PC-3 (cell line): ENCODE data around the gene FXYD5. TPM values are rescaled to one million over a fixed set of nuclear protein-coding genes. Genes with fewer than 3 reads are reported as not detected.

ENCODE experiments used
- ATAC-seq: fragments of 200-7000 bp; cut with Tn5 transposase; 2 replicates; pipeline ENCODE4 v1.9.1; 2020; ENCODE audit warnings: mild to moderate bottlenecking, moderate library complexity
- BruUV-seq: library from RNA; stranded (reverse); fragments of 400-500 nt; replicated peaks from 2 replicates; lab custom pipeline; 2021; lab: Mats Ljungman, UMichigan
- CTCF ChIA-PET: fragments of 300-600 bp; sonication (Branson Sonifier 250); formaldehyde crosslinking; loops from one replicate; lab custom pipeline; 2022; ENCODE audit warnings: antibody characterized with exemption; lab: Charles Lee
- POLR2A ChIA-PET: fragments of 300-600 bp; sonication (Branson Sonifier 250); formaldehyde crosslinking; loops from one replicate; lab custom pipeline; 2022; ENCODE audit warnings: antibody characterized with exemption; ENCODE audit not compliant: unreplicated experiment; lab: Charles Lee
- DNase-seq: peaks from one replicate; pipeline ENCODE4 v3.0.0-alpha.2; 2015
- H2AFZ ChIP-seq: fragments of 300-600 bp; sonication (generic); 2 replicates; pipeline ENCODE4 v1.6.0; 2016; ENCODE audit warnings: antibody characterized with exemption, low read length
- H3F3A ChIP-seq: fragments of 300-600 bp; sonication (generic); one replicate; pipeline ENCODE4 v1.6.0; 2017; ENCODE audit warnings: antibody characterized with exemption, low read length, control low read depth, mild to moderate bottlenecking; ENCODE audit not compliant: unreplicated experiment
- H3K27ac ChIP-seq: fragments of 300-600 bp; sonication (generic); 2 replicates; pipeline ENCODE4 v1.5.1; 2016; ENCODE audit warnings: mild to moderate bottlenecking, low read length
- H3K27me3 ChIP-seq: fragments of 300-600 bp; sonication (generic); 2 replicates; pipeline ENCODE4 v1.6.1; 2016; ENCODE audit warnings: low read length, mixed read lengths
- H3K36me3 ChIP-seq: fragments of 300-600 bp; sonication (generic); 2 replicates; pipeline ENCODE4 v1.6.1; 2016; ENCODE audit warnings: low read depth, mixed run types, low read length, mixed read lengths
- H3K4me1 ChIP-seq: fragments of 300-600 bp; sonication (generic); 2 replicates; pipeline ENCODE4 v1.5.1; 2016; ENCODE audit warnings: low read length; ENCODE audit not compliant: insufficient read depth
- H3K4me2 ChIP-seq: fragments of 300-600 bp; sonication (generic); 2 replicates; pipeline ENCODE4 v1.6.0; 2016; ENCODE audit warnings: low read length
- H3K4me3 ChIP-seq: fragments of 300-600 bp; sonication (generic); 2 replicates; pipeline ENCODE4 v1.5.1; 2016; ENCODE audit warnings: mild to moderate bottlenecking, low read length, mixed read lengths
- H3K79me2 ChIP-seq: fragments of 300-600 bp; sonication (generic); 2 replicates; pipeline ENCODE4 v1.6.1; 2017; ENCODE audit warnings: low read length, mixed read lengths
- H3K9ac ChIP-seq: fragments of 300-600 bp; sonication (generic); 2 replicates; pipeline ENCODE4 v1.6.0; 2016; ENCODE audit warnings: mild to moderate bottlenecking, low read length
- H3K9me2 ChIP-seq: fragments of 300-600 bp; sonication (generic); replicated peaks from 2 replicates; pipeline ENCODE4 v1.6.1; 2016; ENCODE audit warnings: mixed run types, low read length, mixed read lengths
- H3K9me3 ChIP-seq: fragments of 300-600 bp; sonication (generic); 2 replicates; pipeline ENCODE4 v1.6.1; 2016; ENCODE audit warnings: low read length, mixed read lengths
- H4K20me1 ChIP-seq: fragments of 300-600 bp; sonication (generic); 2 replicates; pipeline ENCODE4 v1.6.1; 2016; ENCODE audit warnings: low read length, mixed read lengths
- CTCF ChIP-seq: fragments of 300-600 bp; sonication (generic); conservative IDR thresholded peaks from 2 replicates; pipeline ENCODE4 v1.5.1; 2017; ENCODE audit warnings: antibody characterized with exemption, low read depth, mild to moderate bottlenecking, low read length
- EZH2 ChIP-seq: fragments of 300-600 bp; sonication (generic); IDR thresholded peaks from one replicate; pipeline ENCODE4 v1.6.1; 2017; ENCODE audit warnings: antibody characterized with exemption, mild to moderate bottlenecking, low read length; ENCODE audit not compliant: unreplicated experiment
- EZH2phosphoT487 ChIP-seq: fragments of 300-600 bp; sonication (generic); IDR thresholded peaks from 2 replicates; pipeline ENCODE4 v1.6.1; 2018; ENCODE audit warnings: mild to moderate bottlenecking, antibody characterized with exemption, low read length, borderline replicate concordance
- intact Hi-C: fragments of 100-400 bp; cut with micrococcal nuclease; formaldehyde crosslinking; loops from 2 replicates; pipeline ENCODE4 v1.9.0; 2023
- total RNA-seq: library from RNA; depleted of rRNA; stranded (reverse); fragments of >200 nt; gene quantifications from 2 replicates; pipeline ENCODE4 v1.2.3, GENCODE V29; 2014

FXYD5 gene
- total RNA-seq, 1 experiment from 2014 or later, result 123 TPM

DNA sequence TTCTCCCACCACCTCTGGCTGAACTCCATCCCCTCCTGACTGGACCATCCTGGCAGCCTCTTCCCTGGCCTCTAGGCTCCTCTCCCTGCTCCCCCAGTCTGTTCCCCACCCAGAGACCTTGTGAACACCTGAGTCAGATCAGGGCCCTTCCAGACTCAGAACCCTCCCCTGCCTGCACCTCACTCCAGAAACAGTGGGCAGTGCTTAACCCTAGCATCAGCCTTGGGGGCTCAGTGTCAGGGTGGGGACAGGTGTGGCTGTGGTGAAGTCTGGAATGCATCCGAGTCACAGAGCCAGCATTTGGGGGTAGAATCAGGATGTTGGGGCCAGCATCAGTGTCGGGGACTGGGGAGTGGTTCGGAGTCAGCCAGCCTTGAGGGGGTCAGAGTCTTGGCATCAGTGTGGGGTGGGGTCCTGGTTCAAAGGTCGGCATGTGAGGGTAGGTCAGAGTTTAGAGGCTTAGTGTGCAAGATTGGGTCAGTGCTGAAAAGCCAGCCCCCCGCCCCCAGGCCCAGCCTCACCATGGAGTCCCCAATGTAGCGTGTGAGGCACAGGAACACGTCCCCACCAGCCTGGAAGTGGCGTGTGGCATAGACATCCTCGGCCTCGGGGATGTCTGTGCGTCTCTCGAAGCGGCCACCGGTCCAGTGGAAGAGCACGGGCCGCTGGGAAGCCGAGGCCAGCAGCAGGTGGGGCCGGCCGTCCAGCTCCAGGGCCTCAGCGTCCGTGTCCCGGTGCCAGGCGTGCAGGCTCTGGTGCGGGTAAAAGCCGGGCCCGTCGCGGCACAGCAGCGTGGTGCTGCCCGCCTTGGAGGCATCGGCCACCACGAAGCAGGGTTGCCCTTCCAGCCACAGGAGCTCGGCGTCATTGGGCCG lies 28.5 kb upstream of the FXYD5 start:
- intact Hi-C loops, result no loop called here
- Histone ChIP-seq H3K9me3 (no peaks in the 10 kb centered on the region), H3K9me2 (no peaks in the 10 kb centered on the region), H3K27ac (no peak overlapping the region), H3K4me3 (no peak overlapping the region), H3K79me2 (no peaks in the 10 kb centered on the region), H3F3A (no peaks in the 10 kb centered on the region), H3K36me3 (peaks cover 3% of the 10 kb centered on the region; the same call in 1 of the 2 replicates), H3K4me1 (peaks cover 34% of the 10 kb centered on the region), H3K27me3 (no peaks in the 10 kb centered on the region), H4K20me1 (no peaks in the 10 kb centered on the region), H3K9ac (no peak overlapping the region), H3K4me2 (no peak overlapping the region), H2AFZ (no peak overlapping the region)
- DNase-seq (no peak), ATAC-seq (no peak)
- no peak for TF ChIP-seq EZH2
- ChIA-PET CTCF (no interaction called here), POLR2A (no interaction called here)
- no TSS peak for BruUV-seq

GRCh38 chr19:35126624-35126959 lies 27.9 kb upstream of the FXYD5 start:
- Histone ChIP-seq H4K20me1 (no peaks in the 10 kb centered on the region), H3K27ac (no peak overlapping the region), H3K27me3 (no peaks in the 10 kb centered on the region), H3F3A (no peaks in the 10 kb centered on the region), H3K4me1 (peaks cover 28% of the 10 kb centered on the region), H3K79me2 (no peaks in the 10 kb centered on the region), H3K9me2 (no peaks in the 10 kb centered on the region), H2AFZ (no peak overlapping the region), H3K36me3 (peaks cover under 1% of the 10 kb centered on the region; the same call in 1 of the 2 replicates), H3K4me2 (no peak overlapping the region), H3K9ac (no peak overlapping the region), H3K4me3 (no peak overlapping the region), H3K9me3 (no peaks in the 10 kb centered on the region)
- ATAC-seq (no peak), DNase-seq (no peak)
- CTCF ChIA-PET, result no interaction called here
- POLR2A ChIA-PET, result no interaction called here
- intact Hi-C loops, result no loop called here
- TF ChIP-seq EZH2 (no peak), EZH2phosphoT487 (no peak), CTCF (no peak)
- no TSS peak for BruUV-seq

DNA sequence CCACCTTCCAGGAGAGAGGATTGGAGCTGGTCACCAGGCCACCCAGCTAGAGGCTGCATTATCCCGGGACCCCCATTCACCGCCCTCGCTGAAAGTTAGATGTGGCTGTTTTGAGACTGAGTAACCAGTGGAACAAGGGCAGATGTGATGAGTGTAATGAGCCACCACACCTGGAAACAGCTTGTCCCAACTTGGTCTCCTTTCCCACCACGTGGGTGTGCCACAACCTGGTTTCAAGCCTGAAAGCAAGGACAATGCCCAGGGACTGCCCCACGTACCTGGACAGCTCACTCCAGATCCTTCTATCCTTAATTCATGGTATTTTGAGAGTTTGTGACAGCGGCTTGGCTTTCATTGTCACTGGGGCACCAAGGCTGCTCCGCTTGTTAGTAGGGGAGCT lies 26.7 kb upstream of the FXYD5 start:
- Histone ChIP-seq H3K4me1 (peaks cover 20% of the 10 kb centered on the region), H3K9me3 (no peaks in the 10 kb centered on the region), H3K9ac (no peak overlapping the region), H3K4me3 (no peak overlapping the region), H2AFZ (no peak overlapping the region), H3K9me2 (no peaks in the 10 kb centered on the region), H4K20me1 (no peaks in the 10 kb centered on the region), H3K4me2 (no peak overlapping the region), H3F3A (no peaks in the 10 kb centered on the region), H3K79me2 (no peaks in the 10 kb centered on the region), H3K27me3 (no peaks in the 10 kb centered on the region), H3K36me3 (no peaks in the 10 kb centered on the region), H3K27ac (no peak overlapping the region)
- no peak for DNase-seq
- no TSS peak for BruUV-seq
- ChIA-PET CTCF (no interaction called here), POLR2A (no interaction called here)
- ATAC-seq, result no peak
- intact Hi-C loops, result no loop called here
- no peak for TF ChIP-seq CTCF
